ENCODE measurements around the gene ADAMTS3. TPM values are rescaled to one million over a fixed set of nuclear protein-coding genes. Genes with fewer than 3 reads are reported as not detected.

The ADAMTS3 gene
- total and polyA plus RNA-seq, 8 donors: 3.0 to 8.9 (median 7.4) TPM

GRCh38 chr4:72463724-72464123, 105.3 kb downstream of the ADAMTS3 start:
- DNase-seq (no peak), ATAC-seq (no peak)
- Histone ChIP-seq H3K9me3 (no peaks in the 10 kb centered on the region), H3K4me3 (no peak overlapping the region), H3K27me3 (no peaks in the 10 kb centered on the region), H3K27ac (no peak overlapping the region), H3K36me3 (no peaks in the 10 kb centered on the region), H3K4me1 (no peaks in the 10 kb centered on the region)
- no peak for TF ChIP-seq CTCF (IDR thresholded peaks at IDR 0.05)
- intact Hi-C loops (cut with DNase I): loop anchor here in 1 of 2 donors (10.0 kb wide), 1 partner anchor 139 kb away; no protein-coding TSS in a partner anchor

GRCh38 chr4:72457158-72457557, 111.9 kb downstream of the ADAMTS3 start:
- Histone ChIP-seq H3K4me1 (no peaks in the 10 kb centered on the region), H3K9me3 (no peaks in the 10 kb centered on the region), H3K4me3 (no peak overlapping the region), H3K27me3 (no peaks in the 10 kb centered on the region), H3K27ac (no peak overlapping the region), H3K36me3 (no peaks in the 10 kb centered on the region)
- ATAC-seq (no peak), DNase-seq (no peak)
- TF ChIP-seq CTCF (IDR thresholded peaks at IDR 0.05): no peak
- intact Hi-C loops (cut with DNase I): no loop called here

- DNase-seq (peak in 2 of 4 donors; percentile 3 to 16), ATAC-seq (no peak)
- Histone ChIP-seq H3K36me3 (no peaks in the 10 kb centered on the region), H3K27me3 (no peaks in the 10 kb centered on the region), H3K4me1 (no peaks in the 10 kb centered on the region), H3K9me3 (no peaks in the 10 kb centered on the region), H3K4me3 (no peak overlapping the region), H3K27ac (no peak overlapping the region)
- no peak for TF ChIP-seq CTCF (IDR thresholded peaks at IDR 0.05)
- intact Hi-C loops (cut with DNase I): no loop called here
Observed at GRCh38 chr4:72451349-72451748, 117.7 kb downstream of the ADAMTS3 start.

- Histone ChIP-seq H3K27ac (no peak overlapping the region), H3K36me3 (no peaks in the 10 kb centered on the region), H3K4me1 (no peaks in the 10 kb centered on the region), H3K27me3 (no peaks in the 10 kb centered on the region), H3K4me3 (no peak overlapping the region), H3K9me3 (no peaks in the 10 kb centered on the region)
- intact Hi-C loops (cut with DNase I): no loop called here
- no peak for TF ChIP-seq CTCF (IDR thresholded peaks at IDR 0.05)
- DNase-seq (no peak), ATAC-seq (no peak)
Observed at GRCh38 chr4:72449705-72450104, 119.3 kb downstream of the ADAMTS3 start.

GRCh38 chr4:72448231-72448630, 120.8 kb downstream of the ADAMTS3 start:
- ATAC-seq (no peak), DNase-seq (no peak)
- Histone ChIP-seq H3K9me3 (no peaks in the 10 kb centered on the region), H3K27ac (no peak overlapping the region), H3K4me3 (no peak overlapping the region), H3K4me1 (no peaks in the 10 kb centered on the region), H3K36me3 (no peaks in the 10 kb centered on the region), H3K27me3 (no peaks in the 10 kb centered on the region)
- intact Hi-C loops (cut with DNase I): no loop called here
- no peak for TF ChIP-seq CTCF (IDR thresholded peaks at IDR 0.05)
